Skin epidermis (tissue), 12 donors: ENCODE results near the gene IFT88.
A peak's percentile ranks its signal among the peaks of the same experiment; 100 is the strongest.

Source experiments
- H3K27ac ChIP-seq, 21 experiments: fragments of 200-600 bp; sonication (generic) in 11 of 21; one replicate each; pipeline ENCODE4 v1.5.0; 2020; ENCODE audit warnings: mild to moderate bottlenecking in 3 of 21, inconsistent platforms in 2 of 21, moderate library complexity in 2 of 21
- H3K4me3 ChIP-seq, 7 experiments: fragments of 200-600 bp; sonication (generic) in 2 of 7; one replicate each; pipeline ENCODE4 v1.5.0; 2020; ENCODE audit warnings: inconsistent platforms in 2 of 7, mild to moderate bottlenecking in 2 of 7, moderate library complexity in 1 of 7

Gene IFT88

DNA sequence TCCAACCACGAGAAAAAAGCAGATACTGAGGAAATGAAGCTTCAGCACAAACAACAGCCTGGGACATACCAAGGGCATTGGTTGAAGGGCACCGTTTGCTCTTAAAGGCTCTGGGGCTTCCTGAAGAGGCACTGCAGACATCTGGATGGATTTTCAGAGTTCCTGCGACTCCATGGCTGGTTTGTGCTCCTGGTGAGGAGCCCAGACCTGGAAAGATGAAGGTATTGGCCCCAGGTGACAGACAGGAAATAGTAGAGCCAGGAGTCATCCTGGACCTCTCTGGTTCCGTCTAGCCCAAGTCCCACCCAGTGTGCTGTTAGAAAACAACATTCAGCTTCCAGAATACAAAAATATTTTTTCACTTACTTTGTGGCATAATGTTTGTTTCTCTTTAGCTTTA is 142.8 kb downstream of the IFT88 start:
- Histone ChIP-seq H3K4me3 (no peak overlapping the region), H3K27ac (peak overlapping the region in 8 of 21 experiments; percentile 24 to 83 (median 50))

DNA sequence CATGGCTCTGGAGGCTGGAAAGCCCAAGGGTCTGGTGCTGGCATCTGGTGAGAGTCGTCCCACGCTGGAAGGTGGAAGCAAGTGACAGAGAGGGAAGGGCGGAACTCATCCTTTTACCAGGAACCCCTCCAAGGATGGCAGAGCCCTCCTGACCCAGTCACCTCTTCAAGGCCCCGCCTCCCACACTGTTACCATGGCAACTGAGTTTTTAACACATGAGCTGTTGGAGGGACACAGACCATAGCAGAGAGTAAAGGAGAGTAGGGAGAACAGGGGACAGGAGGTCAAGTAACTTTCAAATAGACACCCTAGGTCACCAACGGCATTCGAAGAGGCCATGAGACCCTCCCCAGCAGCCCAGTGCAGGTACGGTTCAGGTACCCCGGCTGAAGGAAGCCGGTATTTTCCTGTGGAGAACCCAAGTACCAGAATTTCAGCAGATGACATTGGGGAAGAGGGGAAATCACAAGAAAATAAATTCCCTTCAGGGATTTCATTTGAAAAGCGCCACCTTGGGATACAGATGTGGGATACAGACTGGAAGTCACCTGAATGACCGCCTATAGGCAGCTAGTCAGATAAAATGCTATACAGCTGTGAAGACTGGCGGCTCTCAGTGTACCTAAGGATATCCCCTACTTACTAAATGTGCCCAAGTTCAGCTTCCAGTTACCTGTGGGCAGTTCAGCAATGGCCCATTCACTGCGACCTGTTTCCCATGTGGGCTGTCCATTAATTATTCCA is 144.5 kb downstream of the IFT88 start:
- H3K4me3 ChIP-seq, result no peak overlapping the region
- no peak overlapping the region for H3K27ac ChIP-seq

DNA sequence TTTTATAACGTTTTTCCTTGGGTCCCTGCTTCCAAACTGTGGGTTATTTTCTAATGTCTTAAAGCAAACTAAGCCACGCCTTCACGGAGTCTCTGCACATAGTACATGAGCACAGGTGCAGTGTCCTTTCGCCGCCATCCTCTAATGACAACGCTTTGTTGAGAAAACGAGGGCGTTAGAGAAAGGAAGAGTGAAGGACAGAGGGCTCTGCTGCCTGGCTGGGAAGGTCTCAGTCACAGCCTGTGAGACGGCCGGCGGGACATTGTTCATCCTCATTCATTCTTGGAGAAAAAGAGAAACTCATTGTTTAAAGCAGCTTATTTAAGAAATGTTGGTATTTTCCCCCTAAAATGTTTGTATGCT is 146.0 kb downstream of the IFT88 start:
- H3K27ac ChIP-seq, result peak overlapping the region in 8 of 21 experiments; percentile 4 to 93 (median 74)
- H3K4me3 ChIP-seq, result peak overlapping the region in 1 of 7 experiments; percentile 5

DNA sequence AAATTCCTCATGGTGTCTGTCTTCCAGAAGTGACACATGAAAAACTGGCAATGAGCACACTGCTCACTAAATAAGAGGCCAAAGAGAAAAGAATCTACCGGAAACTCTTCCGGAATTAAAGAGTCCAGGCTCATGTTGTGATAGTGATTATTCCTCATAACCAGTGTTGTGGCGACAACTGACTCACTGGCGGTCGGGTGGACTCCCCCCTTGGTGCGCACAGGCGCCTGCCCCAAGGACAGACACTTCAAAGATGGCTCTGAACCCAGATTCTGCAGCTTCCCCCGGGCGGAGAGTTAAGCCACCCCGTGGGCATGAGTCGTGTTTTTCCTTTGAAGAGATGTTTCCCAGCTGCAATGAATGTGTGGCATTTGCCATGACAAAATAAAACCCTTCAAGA is 146.8 kb downstream of the IFT88 start:
- no peak overlapping the region for H3K4me3 ChIP-seq
- peak overlapping the region in 11 of 21 experiments; percentile 8 to 93 (median 74) for H3K27ac ChIP-seq

DNA sequence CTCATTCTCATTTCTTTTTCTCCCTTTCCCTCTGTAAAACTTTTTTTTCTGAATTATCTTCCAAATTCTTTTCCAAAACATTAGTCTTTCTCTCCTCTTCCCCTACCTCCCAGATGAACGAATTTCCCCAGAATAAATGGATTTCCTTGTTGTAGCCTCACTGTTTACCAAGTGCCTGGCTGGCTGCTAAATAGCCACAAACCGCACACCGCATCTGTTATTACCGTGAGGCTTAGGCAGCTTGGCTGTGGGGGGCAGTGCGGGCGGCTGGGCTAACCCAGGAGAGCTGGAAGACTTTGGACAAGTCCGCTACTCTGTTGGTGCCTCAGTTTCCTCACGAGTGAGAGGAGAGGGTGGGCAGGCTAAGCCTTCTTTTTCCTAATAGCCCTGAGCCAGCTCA is 147.2 kb downstream of the IFT88 start:
- peak overlapping the region in 16 of 21 experiments; percentile 8 to 93 (median 63) for H3K27ac ChIP-seq

DNA sequence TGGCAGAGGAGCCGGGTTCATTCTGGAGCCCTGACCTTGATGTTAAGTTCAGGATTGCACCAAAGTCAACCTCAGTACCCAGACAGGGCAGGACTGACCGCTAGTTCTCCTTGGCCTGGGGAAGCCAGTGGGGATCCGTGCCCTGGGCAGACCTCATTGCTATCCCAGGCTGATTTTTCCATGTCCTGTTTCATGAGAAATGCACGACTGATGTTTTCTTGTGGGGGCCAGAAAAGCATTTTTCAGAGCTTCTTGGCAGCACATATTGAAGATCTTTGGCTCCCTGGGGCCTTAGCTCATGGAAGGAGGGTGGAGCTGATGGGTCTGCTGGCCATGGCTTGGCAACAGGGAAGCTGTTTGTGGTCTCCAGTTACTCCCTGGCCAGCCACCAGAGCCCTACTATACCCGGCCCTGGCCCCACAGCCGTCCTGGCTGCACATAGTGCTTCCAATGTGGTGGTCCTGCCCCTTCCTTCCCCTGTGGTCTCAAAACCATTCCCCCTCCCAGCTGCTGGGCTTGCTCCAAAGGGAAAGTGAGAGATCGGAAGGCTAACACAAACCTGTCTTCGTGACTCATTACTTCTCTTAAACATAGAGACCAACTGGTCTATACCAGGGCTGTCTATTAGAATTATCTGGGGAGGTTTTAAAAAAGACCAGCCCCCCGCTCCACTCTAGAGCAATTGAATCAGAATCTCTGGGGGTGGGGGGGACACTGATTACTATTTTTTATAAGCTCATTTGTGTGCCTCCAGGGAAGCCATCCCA is 147.8 kb downstream of the IFT88 start:
- Histone ChIP-seq H3K4me3 (no peak overlapping the region), H3K27ac (peak overlapping the region in 16 of 21 experiments; percentile 8 to 93 (median 63))

More for the DNA sequence above, 147.2 kb downstream of the IFT88 start:
- no peak overlapping the region for H3K4me3 ChIP-seq

DNA sequence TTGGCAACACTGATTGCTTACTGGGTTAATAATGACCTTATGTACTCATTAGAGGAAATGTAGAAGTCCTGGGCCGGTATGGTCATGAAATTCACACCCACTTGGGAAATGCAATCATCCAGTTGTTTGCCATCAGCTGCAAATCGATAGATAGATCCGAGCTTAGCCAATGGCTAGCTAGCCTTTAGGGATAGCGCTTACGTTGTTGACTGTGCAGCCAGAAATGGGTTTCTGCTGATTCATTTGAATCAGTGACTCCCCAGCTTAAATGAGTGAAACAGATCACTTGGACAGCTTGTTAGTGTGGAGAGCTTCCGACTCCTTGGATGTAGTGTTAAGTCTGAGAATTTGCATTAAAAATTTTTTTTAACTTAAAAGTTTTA is 148.4 kb downstream of the IFT88 start:
- H3K4me3 ChIP-seq, result no peak overlapping the region
- H3K27ac ChIP-seq, result peak overlapping the region in 3 of 21 experiments; percentile 21 to 93 (median 81)

DNA sequence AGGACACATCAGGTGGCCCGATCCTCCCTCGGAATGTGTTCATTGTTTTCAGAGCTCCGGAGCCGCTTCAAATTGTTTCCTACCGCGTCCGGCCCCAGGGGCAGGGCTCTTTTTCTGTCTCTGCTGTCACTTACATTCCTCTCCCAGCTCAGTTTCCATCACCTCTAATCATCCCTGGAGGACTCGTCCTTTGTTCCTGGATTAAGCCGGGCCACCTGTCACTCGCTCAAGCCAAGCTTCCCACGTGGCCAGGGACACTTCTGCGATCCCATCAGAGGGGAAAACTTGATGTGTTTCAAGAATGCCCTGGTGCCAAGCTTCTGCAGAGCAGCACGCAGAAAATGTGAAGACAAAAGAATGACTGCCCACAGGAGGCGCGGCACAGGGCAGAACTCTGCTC is 150.0 kb downstream of the IFT88 start:
- no peak overlapping the region for H3K4me3 ChIP-seq
- H3K27ac ChIP-seq, result no peak overlapping the region

DNA sequence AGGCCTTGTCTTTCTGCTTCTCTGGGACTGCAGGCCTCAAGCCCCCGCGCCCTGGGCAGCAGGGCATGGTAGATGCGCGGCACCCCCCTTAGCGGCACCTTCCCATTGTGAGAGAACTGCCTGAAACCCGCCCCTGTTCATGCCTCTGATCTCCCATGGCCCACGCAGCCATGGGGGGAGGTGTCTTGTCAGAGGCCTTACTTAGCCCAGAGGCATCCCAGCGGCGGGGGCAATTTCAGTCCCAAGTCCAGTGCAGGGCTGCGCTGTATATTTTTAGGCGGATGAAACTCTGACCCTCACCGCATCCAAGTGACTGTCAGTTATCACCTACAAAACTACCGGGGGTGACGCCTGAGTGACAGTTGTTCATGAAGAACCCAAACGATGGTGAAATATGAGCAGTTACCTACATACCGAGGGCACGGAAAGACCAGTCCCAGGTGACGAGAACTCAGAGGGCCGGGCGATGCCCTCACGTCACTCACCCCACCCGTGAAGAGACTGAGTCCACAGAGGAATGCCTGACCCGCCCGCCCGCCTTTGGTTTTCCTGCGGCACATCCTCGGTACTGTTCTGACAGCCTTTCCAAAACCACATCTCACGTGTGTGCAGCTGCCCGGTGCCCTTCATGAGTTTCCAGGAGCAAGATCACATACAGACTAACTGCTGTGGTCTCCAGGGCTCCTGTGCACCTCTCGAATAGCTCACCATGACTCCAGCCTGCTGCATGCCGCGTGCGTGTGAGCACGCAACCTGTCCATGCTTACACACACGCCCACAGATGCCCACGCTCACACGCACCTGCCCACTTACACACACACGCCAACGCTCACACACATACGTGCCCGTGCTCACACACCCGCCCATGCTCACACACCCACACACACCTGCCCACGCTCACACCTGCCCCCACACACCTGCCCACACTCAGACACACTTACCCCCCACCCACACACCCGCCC is 150.9 kb downstream of the IFT88 start:
- H3K27ac ChIP-seq, result no peak overlapping the region
- H3K4me3 ChIP-seq, result no peak overlapping the region

DNA sequence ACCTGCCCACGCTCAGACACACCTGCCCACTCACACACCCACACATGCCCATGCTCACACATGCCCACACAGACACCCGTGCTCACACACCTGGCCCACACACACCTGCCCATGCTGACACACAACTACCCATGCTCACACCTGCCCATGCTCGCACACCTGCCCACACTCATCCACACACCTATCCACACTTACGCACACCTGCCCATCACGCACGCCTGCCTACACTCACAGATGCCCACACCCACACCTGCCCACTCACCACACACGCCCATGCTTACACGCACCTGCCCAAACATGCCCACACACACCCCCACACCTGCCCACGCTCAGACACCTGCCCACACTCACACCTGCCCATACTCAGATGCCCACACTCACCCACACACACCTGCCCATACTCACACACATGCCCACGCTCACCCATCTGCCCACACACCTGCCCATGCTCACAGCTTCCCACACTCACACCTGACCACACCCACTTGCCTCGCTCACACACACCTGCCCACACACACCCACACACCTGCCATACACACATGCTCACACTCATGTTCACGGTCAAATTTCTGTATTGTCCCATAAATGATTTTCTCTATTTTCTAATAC is 152.1 kb downstream of the IFT88 start:
- Histone ChIP-seq H3K27ac (no peak overlapping the region), H3K4me3 (no peak overlapping the region)

DNA sequence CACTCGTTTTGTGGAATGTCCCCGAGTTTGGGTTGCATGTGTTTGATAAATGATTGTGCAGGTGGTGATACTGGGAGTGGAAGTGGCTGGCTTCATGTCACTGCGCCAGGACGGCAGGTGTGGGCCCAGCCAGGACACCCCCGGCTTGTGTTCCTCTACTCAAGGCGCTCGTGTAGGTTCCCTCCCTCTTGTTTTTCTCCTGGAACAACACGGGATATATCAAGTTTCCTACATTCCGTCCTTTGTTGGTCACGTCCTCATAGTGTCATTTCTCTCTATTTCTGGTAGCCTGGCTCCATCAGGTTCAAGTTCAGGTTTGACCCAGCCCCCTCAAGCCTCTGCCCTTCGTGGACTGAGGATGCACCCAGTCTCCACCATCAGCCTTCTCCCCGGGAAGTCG is 152.8 kb downstream of the IFT88 start:
- Histone ChIP-seq H3K4me3 (no peak overlapping the region), H3K27ac (no peak overlapping the region)

DNA sequence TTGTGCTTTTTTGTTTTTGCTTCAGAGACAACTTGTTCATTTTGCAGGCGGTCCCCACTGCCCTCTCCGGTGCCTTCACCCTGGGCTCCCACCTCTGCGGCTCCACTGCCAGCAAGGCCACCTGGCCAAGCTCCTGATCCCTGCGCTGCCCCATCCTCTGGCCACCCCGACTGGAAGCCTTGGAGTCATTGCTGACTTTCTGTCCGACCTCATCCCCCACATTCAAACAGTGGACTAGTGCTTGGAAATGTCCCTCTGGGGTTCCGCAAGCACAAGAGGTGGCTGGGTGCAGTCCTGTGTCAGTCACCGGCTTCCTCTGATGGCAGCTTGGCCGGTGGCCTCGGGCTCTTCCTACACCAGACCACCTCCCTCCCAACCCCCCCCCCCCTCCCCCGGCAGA is 153.5 kb downstream of the IFT88 start:
- Histone ChIP-seq H3K27ac (no peak overlapping the region), H3K4me3 (no peak overlapping the region)

DNA sequence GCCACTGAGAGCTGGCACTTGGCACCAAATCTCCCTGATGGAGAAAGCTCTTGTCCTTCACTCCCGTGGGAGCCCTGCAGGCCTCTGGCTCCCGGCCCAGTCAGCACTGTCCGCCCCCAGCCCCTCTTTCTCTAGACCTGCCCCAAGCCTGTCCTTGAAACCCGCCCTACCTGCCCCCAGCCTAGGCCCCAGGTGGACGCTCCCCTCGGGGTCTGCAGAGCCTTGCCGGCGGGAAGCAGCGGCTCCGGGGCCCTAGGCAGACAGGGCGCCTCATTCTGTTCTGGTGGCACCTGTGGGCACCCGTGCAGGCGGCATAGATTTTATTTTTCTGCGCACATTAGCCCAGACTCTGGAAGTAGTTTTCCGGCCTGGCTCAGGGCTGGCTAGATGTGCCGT is 154.1 kb downstream of the IFT88 start:
- peak overlapping the region in 4 of 7 experiments; percentile 17 to 41 (median 30) for H3K4me3 ChIP-seq
- no peak overlapping the region for H3K27ac ChIP-seq

DNA sequence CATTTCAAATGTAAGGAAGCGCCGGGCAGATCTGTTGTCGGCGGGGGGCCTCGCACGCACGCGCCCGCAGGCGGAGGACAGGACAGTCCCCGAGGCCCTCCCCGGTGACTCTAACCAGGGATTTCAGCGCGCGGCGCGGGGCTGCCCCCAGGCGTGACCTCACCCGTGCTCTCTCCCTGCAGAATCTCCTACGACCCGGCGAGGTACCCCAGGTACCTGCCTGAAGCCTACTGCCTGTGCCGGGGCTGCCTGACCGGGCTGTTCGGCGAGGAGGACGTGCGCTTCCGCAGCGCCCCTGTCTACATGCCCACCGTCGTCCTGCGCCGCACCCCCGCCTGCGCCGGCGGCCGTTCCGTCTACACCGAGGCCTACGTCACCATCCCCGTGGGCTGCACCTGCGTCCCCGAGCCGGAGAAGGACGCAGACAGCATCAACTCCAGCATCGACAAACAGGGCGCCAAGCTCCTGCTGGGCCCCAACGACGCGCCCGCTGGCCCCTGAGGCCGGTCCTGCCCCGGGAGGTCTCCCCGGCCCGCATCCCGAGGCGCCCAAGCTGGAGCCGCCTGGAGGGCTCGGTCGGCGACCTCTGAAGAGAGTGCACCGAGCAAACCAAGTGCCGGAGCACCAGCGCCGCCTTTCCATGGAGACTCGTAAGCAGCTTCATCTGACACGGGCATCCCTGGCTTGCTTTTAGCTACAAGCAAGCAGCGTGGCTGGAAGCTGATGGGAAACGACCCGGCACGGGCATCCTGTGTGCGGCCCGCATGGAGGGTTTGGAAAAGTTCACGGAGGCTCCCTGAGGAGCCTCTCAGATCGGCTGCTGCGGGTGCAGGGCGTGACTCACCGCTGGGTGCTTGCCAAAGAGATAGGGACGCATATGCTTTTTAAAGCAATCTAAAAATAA is 154.7 kb downstream of the IFT88 start:
- Histone ChIP-seq H3K27ac (peak overlapping the region in 1 of 21 experiments; percentile 28), H3K4me3 (peak overlapping the region; percentile 13 to 41 (median 19))

DNA sequence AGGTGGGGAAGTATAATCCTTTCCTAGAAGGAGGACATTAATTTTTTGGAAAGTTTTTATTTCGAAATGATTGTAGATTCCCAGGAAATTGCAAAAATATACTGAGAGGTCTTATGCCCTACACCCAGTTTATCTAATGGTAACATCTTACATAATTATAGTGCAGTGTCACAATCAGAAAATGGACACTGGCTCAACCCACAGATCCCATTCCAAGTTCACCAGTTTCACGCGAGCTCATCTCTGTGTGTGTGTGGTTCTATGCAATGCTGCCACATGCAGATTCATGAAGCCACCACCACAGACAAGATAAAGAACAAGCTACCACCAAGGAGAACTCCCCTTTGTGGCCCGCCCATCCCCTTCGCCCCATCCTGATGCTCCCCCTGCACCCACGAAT is 160.9 kb downstream of the IFT88 start:
- Histone ChIP-seq H3K27ac (no peak overlapping the region), H3K4me3 (no peak overlapping the region)

DNA sequence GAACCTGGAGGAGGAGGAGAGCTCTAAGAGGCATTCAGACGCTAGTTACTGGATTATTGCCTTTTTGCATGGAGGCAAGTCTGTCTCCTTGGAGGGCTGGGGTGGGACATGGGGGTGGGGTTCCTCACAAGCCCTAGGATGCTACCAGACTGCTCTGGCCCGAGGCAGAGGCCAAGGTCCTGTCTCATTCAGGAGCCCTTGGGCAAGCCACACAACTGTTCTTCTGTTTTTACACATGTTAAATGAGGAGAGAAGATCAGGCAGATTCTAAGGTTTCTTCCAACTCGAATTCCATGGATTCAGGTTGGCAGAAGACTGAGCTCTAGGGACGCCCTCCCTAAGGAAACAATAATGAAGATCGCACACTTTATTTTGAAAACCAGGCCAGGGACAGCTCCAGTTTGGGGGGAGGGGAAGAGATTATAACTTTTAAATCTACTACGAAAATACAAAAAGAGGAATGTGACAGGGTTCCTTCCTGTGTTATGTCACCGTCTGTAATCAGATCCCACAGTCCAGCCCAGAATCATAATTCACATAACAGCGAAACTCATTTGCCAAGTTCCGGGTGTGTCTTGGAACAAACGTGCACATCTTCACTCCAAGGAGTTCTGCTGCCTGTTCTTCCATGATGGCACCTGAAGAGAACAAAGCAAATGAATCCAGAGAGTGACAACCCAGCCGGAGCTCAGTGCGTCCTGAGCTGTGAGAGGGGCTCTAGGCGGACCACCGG is 161.8 kb downstream of the IFT88 start:
- Histone ChIP-seq H3K4me3 (no peak overlapping the region), H3K27ac (peak overlapping the region in 1 of 21 experiments; percentile 29)

DNA sequence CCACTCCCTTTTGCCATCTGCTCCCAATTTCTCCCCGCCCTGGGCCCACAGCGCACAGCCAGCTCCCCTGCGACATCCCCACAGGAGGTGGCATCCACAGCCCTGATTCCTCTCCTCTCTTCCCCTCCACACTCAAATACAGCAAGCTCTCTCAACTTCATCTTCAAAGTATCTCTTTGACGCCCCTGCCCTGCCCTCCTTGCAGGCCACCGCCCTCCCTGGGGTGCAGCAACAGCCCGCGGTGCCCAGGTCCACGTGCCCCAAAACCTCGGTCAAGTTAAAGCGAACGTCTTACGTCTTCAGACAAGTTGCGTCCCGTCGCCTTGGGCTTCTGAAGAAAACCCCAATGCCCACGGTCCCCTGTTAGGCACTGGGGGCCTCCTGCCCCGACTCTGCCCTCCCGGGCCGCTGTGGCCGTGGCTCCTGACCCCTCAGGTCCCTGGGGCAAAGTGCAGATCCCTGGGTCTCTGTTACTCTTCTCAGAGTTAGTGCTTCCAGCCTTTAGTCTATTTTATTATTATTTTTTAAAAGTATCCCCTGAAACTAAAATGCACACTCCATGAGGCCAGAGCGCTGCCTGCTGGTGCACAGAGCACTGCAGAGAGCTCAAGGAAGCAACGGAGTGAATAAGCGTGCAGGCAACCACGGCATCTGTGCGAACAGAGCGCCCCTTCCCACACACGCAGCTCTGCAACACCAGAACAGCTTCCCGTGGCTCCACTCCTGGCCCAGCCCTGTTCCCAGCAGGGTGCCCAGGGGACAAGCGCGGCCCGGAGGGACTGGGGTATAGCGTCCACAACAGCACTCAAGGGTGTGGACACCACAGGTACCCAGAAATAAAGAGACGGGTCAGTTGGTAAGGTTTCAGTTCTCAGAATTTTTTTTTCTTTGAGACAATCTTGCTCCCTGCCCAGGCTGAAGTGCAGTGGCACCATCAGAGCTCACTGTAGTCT is 163.0 kb downstream of the IFT88 start:
- no peak overlapping the region for H3K27ac ChIP-seq
- H3K4me3 ChIP-seq, result no peak overlapping the region
